ENCODE measurements around the gene CYBA.
A peak's percentile ranks its signal among the peaks of the same experiment; 100 is the strongest.

The CYBA gene

GRCh38 chr16:88639231-88640038 is 11.4 kb downstream of the CYBA start:
- Mint-ChIP-seq H3K27ac (no peak overlapping the region), H3K36me3 (ENCODE audit: low read depth) (peaks cover 15% of the 10 kb centered on the region), H3K4me1 (ENCODE audit: low read depth) (peaks cover 21% of the 10 kb centered on the region), H3K9me3 (no peaks in the 10 kb centered on the region), H3K27me3 (ENCODE audit: low read depth) (peaks cover 33% of the 10 kb centered on the region), H3K4me3 (no peak overlapping the region)
- DNase-seq (ENCODE audit: low spot score), result no peak

DNA sequence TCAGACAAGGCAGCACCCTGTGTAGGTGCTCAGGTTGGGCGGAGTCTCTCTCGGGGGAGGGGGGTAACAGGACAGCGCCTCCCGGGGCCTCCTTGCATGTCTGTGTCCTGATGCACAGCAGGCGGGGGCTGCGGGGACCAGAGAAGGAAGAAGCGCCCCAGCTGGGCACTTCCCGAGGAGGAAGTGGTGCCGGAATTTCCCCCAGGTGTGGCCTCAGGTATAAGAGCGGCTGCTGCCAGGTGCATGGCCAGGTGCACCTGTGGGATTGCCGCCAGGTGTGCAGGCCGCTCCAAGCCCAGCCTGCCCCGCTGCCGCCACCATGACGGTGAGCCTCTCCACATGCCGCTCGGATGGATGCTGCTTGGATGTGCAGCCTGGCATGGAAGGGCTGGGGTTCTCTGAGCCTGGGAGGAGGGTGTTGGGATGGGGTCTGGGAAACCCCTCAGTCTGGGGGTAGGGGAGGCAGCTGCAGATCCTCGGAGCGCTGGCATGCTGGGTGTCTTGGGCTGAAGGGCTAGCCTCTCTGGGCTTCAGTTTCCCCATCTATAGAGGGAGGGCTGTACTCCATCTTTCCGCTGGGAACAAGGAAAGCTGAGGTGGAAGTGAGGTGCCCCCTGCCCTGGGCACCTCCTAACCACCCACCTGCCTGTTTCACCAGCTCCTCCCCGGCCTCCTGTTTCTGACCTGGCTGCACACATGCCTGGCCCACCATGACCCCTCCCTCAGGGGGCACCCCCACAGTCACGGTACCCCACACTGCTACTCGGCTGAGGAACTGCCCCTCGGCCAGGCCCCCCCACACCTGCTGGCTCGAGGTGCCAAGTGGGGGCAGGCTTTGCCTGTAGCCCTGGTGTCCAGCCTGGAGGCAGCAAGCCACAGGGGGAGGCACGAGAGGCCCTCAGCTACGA is 12.3 kb downstream of the CYBA start, which contains the start of gene IL17C:
TSS of gene IL17C (plus strand) at position 250 of the 908 bp plus-strand sequence. CDS start at position 320, 70 bp downstream.
- H3K4me3 Mint-ChIP-seq, result no peak within 1 kb of the TSS
- H3K27me3 Mint-ChIP-seq (ENCODE audit: low read depth), result peaks cover 33% of the 10 kb centered on the region
- peaks cover 19% of the 10 kb centered on the region for H3K4me1 Mint-ChIP-seq (ENCODE audit: low read depth)
- peaks cover 10% of the 10 kb centered on the region for H3K36me3 Mint-ChIP-seq (ENCODE audit: low read depth)
- DNase-seq (ENCODE audit: low spot score), result no peak
- H3K9me3 Mint-ChIP-seq, result no peaks in the 10 kb centered on the region
- H3K27ac Mint-ChIP-seq, result no peak within 1 kb of the TSS

GRCh38 chr16:88636488-88637265 is 14.2 kb downstream of the CYBA start:
- Mint-ChIP-seq H3K27ac (no peak overlapping the region), H3K4me1 (ENCODE audit: low read depth) (peaks cover 19% of the 10 kb centered on the region), H3K9me3 (no peaks in the 10 kb centered on the region), H3K27me3 (ENCODE audit: low read depth) (peaks cover 33% of the 10 kb centered on the region), H3K4me3 (no peak overlapping the region), H3K36me3 (ENCODE audit: low read depth) (peaks cover 4% of the 10 kb centered on the region)
- no peak for DNase-seq (ENCODE audit: low spot score)

DNA sequence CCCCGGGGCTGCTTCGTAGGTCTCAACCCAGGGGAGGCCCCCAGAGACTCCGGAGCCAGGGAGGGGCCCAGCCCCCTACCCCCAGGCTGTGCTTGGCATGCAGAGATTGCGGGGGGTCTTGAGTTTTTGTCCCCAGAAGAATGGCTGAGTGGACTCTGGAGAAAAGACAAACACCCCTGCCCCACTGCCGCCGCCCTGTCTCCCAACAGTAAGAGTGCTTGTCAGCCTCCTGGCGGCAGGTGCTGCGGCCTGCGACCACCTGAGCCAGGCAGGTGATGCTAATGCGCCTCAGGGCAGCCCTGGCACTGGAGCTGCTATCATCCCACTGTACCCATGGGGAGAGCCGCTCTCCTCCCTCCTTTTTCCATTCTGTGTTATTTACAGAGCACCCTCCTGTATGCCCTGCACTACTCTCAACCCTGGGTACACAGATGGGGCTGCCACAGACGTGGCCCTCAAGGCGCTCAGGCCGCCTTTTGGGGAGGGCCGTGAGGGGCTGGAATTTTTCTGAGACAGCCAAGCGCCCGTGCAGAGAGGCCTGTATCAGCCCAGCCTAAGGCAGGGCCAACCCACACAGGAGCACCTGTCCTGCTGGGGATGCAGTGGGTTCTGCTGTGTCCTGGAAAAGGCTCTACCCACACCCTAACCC is 15.1 kb downstream of the CYBA start:
- Mint-ChIP-seq H3K4me1 (ENCODE audit: low read depth) (peaks cover 19% of the 10 kb centered on the region), H3K4me3 (peak overlapping the region; percentile 56), H3K27me3 (ENCODE audit: low read depth) (peaks cover 30% of the 10 kb centered on the region), H3K27ac (no peak overlapping the region), H3K36me3 (ENCODE audit: low read depth) (peaks cover 12% of the 10 kb centered on the region), H3K9me3 (no peaks in the 10 kb centered on the region)
- DNase-seq (ENCODE audit: low spot score), result no peak

DNA sequence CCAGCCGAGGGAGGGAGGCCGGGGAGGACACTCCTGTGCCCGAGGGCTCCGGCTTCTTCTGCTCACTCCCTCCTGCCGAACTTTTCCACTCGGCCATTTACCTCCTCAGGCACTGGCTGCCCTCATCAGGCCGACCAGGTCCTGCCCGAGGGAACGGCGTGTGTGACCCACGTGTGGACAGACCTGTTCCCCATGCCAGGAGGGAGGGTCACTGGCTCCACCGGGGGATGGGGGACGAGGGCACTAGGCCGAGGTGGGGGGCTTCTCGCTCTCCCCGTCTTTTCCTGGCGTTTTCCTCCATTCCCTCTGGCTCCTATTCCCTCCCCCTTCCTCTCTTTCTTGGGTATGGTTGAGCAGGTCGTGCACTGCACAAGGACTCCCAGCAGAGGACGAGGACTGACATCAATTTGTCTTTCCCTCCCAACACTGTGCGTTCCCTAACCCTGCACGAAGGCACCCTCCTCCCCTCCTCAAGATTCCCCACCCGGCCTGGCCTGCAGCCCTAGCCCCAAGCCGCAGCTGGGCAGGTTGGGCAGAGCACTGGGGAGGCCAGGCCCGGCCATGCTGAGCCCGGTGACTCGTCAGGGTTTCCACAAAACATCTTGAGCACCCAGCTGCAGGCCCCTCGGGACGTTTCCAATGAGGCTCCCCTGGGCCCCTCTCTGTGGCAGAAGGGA is 15.7 kb downstream of the CYBA start:
- H3K4me1 Mint-ChIP-seq (ENCODE audit: low read depth), result peaks cover 19% of the 10 kb centered on the region
- H3K27ac Mint-ChIP-seq, result no peak overlapping the region
- peak overlapping the region; percentile 74 for H3K4me3 Mint-ChIP-seq

GRCh38 chr16:88634141-88634993 is 16.5 kb downstream of the CYBA start:
- peaks cover 17% of the 10 kb centered on the region for H3K4me1 Mint-ChIP-seq (ENCODE audit: low read depth)
- H3K27me3 Mint-ChIP-seq (ENCODE audit: low read depth), result peaks cover 21% of the 10 kb centered on the region
- peak overlapping the region; percentile 72 for H3K4me3 Mint-ChIP-seq
- H3K27ac Mint-ChIP-seq, result no peak overlapping the region
- no peaks in the 10 kb centered on the region for H3K9me3 Mint-ChIP-seq
- peaks cover 12% of the 10 kb centered on the region for H3K36me3 Mint-ChIP-seq (ENCODE audit: low read depth)
- peak; percentile 69 for DNase-seq (ENCODE audit: low spot score)

More for the DNA sequence above, 15.7 kb downstream of the CYBA start:
- DNase-seq (ENCODE audit: low spot score), result no peak
- Mint-ChIP-seq H3K36me3 (ENCODE audit: low read depth) (peaks cover 12% of the 10 kb centered on the region), H3K27me3 (ENCODE audit: low read depth) (peaks cover 24% of the 10 kb centered on the region), H3K9me3 (no peaks in the 10 kb centered on the region)

DNA sequence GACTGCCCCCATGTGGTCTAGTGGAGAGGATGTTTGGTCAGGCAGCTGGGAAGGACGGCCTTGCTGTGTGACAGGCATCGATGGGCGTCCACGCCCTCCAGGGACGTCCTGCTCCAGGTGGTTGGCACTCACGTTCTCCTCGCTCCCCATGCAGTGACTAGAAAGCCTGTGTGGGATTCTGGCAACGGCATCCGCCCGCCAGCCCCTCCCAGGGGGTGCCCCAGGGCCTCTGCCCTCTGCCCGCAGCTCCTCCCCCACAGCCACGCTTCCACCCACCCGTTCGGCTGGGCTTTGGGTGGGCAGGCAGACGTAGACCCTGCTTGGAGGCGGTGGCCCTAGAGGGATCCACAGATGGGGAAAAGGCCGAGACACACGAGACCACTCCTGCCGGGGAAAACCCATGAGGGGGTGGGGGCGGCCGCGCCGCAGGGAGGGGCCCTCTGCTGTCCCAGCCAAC is 17.1 kb downstream of the CYBA start:
- Mint-ChIP-seq H3K4me1 (ENCODE audit: low read depth) (peaks cover 17% of the 10 kb centered on the region), H3K27me3 (ENCODE audit: low read depth) (peaks cover 17% of the 10 kb centered on the region), H3K9me3 (no peaks in the 10 kb centered on the region), H3K36me3 (ENCODE audit: low read depth) (peaks cover 12% of the 10 kb centered on the region), H3K4me3 (peak overlapping the region; percentile 65), H3K27ac (no peak overlapping the region)
- DNase-seq (ENCODE audit: low spot score), result peak; percentile 57

GRCh38 chr16:88632587-88632930 is 18.3 kb downstream of the CYBA start:
- Mint-ChIP-seq H3K27ac (peak overlapping the region; percentile 45), H3K36me3 (ENCODE audit: low read depth) (peaks cover 17% of the 10 kb centered on the region), H3K9me3 (no peaks in the 10 kb centered on the region), H3K27me3 (ENCODE audit: low read depth) (peaks cover 9% of the 10 kb centered on the region), H3K4me3 (no peak overlapping the region), H3K4me1 (ENCODE audit: low read depth) (peaks cover 10% of the 10 kb centered on the region)
- no peak for DNase-seq (ENCODE audit: low spot score)

DNA sequence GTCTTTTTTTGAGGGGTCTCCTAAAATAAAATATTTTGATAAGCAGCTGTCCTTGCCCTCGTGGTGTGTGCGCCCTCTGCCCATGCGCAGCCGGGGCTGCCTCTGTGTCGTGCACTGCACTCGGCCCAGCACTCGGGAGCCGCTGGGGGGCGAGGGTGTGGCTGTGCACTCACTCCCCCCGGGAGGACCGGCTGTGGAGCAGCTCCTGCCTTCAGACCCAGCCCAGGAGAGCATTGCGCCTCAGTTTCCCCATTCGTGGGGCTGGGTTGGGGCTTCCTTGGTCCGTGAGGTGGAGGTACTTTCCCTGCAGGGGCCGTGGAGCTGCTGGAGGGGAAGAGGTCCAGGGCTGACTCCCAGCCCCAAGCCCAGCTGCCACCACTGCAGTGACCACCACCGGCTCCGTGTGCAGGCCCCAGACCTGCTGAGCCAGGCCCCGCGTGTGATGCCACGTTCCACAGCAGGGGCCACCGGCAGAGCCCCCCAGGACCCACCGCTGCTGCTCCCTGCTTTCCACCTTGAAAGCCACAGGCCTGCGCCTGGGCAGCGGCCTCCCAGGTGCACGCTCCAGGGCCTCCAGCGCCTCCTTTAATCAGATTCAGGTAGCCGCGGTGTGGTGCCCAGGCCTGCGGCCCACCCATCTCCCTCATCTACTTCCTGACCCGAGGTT is 18.8 kb downstream of the CYBA start:
- no peak for DNase-seq (ENCODE audit: low spot score)
- H3K4me3 Mint-ChIP-seq, result no peak overlapping the region
- H3K36me3 Mint-ChIP-seq (ENCODE audit: low read depth), result peaks cover 21% of the 10 kb centered on the region
- peaks cover 6% of the 10 kb centered on the region for H3K4me1 Mint-ChIP-seq (ENCODE audit: low read depth)
- peaks cover 5% of the 10 kb centered on the region for H3K27me3 Mint-ChIP-seq (ENCODE audit: low read depth)
- no peaks in the 10 kb centered on the region for H3K9me3 Mint-ChIP-seq
- no peak overlapping the region for H3K27ac Mint-ChIP-seq

DNA sequence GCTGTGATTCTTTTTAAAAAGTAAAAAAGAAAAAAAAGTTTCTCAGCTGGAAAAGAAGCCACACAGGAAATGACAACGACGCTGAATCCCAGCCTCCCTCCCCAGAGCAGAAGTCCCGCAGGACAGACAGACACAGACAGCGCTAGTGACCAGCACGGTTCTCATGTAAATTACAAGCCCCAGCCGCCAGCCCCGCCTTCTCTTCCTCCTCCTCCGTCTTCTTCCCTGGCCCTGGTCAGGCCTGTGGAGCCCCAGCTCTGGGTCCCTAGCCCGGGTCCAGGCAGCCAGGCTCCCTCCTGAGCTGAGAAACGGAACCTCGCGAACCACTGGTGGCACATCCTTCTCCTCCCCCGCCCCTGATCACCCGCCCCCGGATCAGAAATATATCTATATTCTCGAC is 19.5 kb downstream of the CYBA start:
- no peak overlapping the region for H3K27ac Mint-ChIP-seq
- H3K4me1 Mint-ChIP-seq (ENCODE audit: low read depth), result peaks cover 5% of the 10 kb centered on the region
- peaks cover 25% of the 10 kb centered on the region for H3K36me3 Mint-ChIP-seq (ENCODE audit: low read depth)
- no peak overlapping the region for H3K4me3 Mint-ChIP-seq
- peaks cover 3% of the 10 kb centered on the region for H3K27me3 Mint-ChIP-seq (ENCODE audit: low read depth)
- no peak for DNase-seq (ENCODE audit: low spot score)
- H3K9me3 Mint-ChIP-seq, result no peaks in the 10 kb centered on the region

DNA sequence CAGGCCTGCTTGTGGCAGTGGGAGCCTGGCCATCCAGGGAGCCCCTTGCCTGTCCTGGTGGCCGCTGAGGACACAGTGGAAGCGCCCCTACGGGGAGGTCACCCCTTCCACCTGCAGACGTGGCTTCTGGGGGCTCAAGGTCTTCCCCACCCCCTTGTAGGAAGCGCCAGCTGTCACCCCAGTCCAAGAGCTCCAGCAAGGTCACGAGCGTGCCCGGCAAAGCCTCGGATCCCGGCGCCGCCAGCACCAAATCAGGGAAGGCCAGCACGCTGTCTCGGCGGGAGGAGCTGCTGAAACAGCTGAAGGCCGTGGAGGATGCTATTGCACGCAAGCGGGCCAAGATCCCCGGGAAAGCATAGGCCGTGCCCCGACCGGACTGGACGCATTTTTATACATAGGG is 19.9 kb downstream of the CYBA start:
- Mint-ChIP-seq H3K36me3 (ENCODE audit: low read depth) (peaks cover 29% of the 10 kb centered on the region), H3K4me1 (ENCODE audit: low read depth) (peaks cover 5% of the 10 kb centered on the region), H3K27ac (no peak overlapping the region), H3K4me3 (no peak overlapping the region), H3K9me3 (no peaks in the 10 kb centered on the region), H3K27me3 (ENCODE audit: low read depth) (no peaks in the 10 kb centered on the region)
- DNase-seq (ENCODE audit: low spot score), result no peak

DNA sequence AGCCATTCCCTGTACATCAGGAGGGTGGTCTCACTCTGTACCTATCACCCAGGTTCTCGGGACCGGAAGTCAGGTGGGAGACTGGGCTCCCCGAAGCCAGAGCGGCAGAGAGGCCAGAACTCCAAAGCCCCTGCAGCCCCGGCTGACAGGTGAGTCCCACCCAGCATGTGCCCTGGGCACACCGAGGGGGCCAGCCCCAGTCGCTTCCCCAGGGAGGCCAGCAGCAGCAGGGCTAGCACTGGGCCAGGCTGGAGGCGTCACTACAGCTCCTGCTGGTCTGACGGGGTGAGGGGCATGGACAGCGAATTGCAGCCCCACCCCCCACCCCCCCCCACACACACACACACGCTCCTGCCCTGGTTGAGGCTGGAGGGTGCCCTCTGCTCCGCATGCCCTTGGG is 20.4 kb downstream of the CYBA start:
- no peaks in the 10 kb centered on the region for H3K27me3 Mint-ChIP-seq (ENCODE audit: low read depth)
- H3K36me3 Mint-ChIP-seq (ENCODE audit: low read depth), result peaks cover 31% of the 10 kb centered on the region
- H3K27ac Mint-ChIP-seq, result no peak overlapping the region
- H3K4me3 Mint-ChIP-seq, result no peak overlapping the region
- no peaks in the 10 kb centered on the region for H3K9me3 Mint-ChIP-seq
- peaks cover 3% of the 10 kb centered on the region for H3K4me1 Mint-ChIP-seq (ENCODE audit: low read depth)
- no peak for DNase-seq (ENCODE audit: low spot score)
